Suprapubic skin (tissue), 4 donors: ENCODE measurements around the gene NBPF6. TPM values are rescaled to one million over a fixed set of nuclear protein-coding genes. Genes with fewer than 3 reads are reported as not detected.

Experiments used
- DNase-seq, 2 donors: peaks; one replicate each; pipeline ENCODE4 v3.0.0-alpha.2; 2019; ENCODE audit warnings: low spot score in 2 of 2
- H3K27ac ChIP-seq: fragments of 200-600 bp; sonication (generic); one replicate; pipeline ENCODE4 v1.5.1; 2019
- H3K27me3 ChIP-seq: fragments of 200-600 bp; sonication (generic); one replicate; pipeline ENCODE4 v1.5.1; 2019
- H3K36me3 ChIP-seq: fragments of 200-600 bp; sonication (generic); one replicate; pipeline ENCODE4 v1.5.1; 2019
- H3K4me1 ChIP-seq: fragments of 200-600 bp; sonication (generic); one replicate; pipeline ENCODE4 v1.5.1; 2019
- H3K4me3 ChIP-seq: fragments of 200-600 bp; sonication (generic); one replicate; pipeline ENCODE4 v1.5.1; 2019; ENCODE audit warnings: mild to moderate bottlenecking
- H3K9me3 ChIP-seq: fragments of 200-600 bp; sonication (generic); one replicate; pipeline ENCODE4 v1.5.1; 2019
- EP300 ChIP-seq: sonication (generic); formaldehyde crosslinking; IDR thresholded peaks from one replicate; pipeline ENCODE4 v1.6.1; 2017; ENCODE audit warnings: antibody characterized with exemption
- POLR2A ChIP-seq, 2 donors: fragments of 450-650 bp; IDR thresholded peaks; one replicate each; pipeline ENCODE4 v1.6.1; 2017; ENCODE audit warnings: antibody characterized with exemption in 2 of 2, mild to moderate bottlenecking in 2 of 2, moderate library complexity in 2 of 2
- POLR2AphosphoS5 ChIP-seq, 3 donors: sonication (generic); formaldehyde crosslinking; IDR thresholded peaks; one replicate each; pipeline ENCODE4 v1.6.1; 2017; ENCODE audit warnings: antibody characterized with exemption in 3 of 3
- WGBS: methylation state at CpG from one replicate; pipeline ENCODE4 v1.1.5; 2018; 5-methylcytosine and 5-hydroxymethylcytosine counted together
- total RNA-seq, 4 donors: library from RNA; depleted of rRNA; stranded (reverse); fragments of >200 nt; gene quantifications; one replicate each; pipeline ENCODE4 v1.1.0, GENCODE V29; 2016
- TF ChIP-seq, protein P1 (sequence below), 2 donors: fragments of 200-600 bp in 1 of 2; fragments of 450-650 bp in 1 of 2; sonication (generic) in 1 of 2; IDR thresholded peaks; one replicate each; pipeline ENCODE4 v1.5.1; 2016 to 2019; ENCODE audit warnings: antibody characterized with exemption in 2 of 2, mild to moderate bottlenecking in 1 of 2, moderate library complexity in 1 of 2

The NBPF6 gene
- total RNA-seq, 4 donors from 2014 or later, result not detected

DNA sequence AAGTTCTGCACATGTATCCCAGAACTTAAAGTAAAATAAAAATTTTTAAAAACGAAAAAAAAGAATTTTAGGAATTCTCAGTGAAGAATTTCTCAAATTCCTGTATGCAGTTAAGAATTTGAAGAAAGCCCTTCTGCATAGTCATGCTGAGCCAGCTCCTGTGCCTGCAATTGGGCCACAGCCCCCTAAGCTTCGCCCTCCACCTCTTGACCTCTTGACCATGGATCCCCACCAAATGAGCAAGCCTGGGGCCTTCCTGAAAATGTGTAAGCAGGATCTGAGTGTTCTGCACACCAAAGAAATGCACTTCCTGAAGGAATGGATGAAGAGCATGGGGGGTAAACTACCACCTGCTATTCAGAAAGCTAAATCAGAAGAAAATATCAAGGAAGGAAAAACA, 52.0 kb downstream of the NBPF6 start:
- no peak for DNase-seq
- Histone ChIP-seq H3K4me3 (no peak overlapping the region), H3K9me3 (no peaks in the 10 kb centered on the region), H3K36me3 (no peaks in the 10 kb centered on the region), H3K27me3 (no peaks in the 10 kb centered on the region), H3K27ac (no peak overlapping the region), H3K4me1 (no peaks in the 10 kb centered on the region)
- no peak for TF ChIP-seq POLR2A (IDR thresholded peaks at IDR 0.05)
- TF ChIP-seq POLR2AphosphoS5 (IDR thresholded peaks at IDR 0.05), result no peak
- TF ChIP-seq, protein P1, sequence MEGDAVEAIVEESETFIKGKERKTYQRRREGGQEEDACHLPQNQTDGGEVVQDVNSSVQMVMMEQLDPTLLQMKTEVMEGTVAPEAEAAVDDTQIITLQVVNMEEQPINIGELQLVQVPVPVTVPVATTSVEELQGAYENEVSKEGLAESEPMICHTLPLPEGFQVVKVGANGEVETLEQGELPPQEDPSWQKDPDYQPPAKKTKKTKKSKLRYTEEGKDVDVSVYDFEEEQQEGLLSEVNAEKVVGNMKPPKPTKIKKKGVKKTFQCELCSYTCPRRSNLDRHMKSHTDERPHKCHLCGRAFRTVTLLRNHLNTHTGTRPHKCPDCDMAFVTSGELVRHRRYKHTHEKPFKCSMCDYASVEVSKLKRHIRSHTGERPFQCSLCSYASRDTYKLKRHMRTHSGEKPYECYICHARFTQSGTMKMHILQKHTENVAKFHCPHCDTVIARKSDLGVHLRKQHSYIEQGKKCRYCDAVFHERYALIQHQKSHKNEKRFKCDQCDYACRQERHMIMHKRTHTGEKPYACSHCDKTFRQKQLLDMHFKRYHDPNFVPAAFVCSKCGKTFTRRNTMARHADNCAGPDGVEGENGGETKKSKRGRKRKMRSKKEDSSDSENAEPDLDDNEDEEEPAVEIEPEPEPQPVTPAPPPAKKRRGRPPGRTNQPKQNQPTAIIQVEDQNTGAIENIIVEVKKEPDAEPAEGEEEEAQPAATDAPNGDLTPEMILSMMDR (IDR thresholded peaks at IDR 0.05), result no peak
- no peak for TF ChIP-seq EP300
- 76% methylated on average over 2 of the region's 2 CpGs for WGBS

DNA sequence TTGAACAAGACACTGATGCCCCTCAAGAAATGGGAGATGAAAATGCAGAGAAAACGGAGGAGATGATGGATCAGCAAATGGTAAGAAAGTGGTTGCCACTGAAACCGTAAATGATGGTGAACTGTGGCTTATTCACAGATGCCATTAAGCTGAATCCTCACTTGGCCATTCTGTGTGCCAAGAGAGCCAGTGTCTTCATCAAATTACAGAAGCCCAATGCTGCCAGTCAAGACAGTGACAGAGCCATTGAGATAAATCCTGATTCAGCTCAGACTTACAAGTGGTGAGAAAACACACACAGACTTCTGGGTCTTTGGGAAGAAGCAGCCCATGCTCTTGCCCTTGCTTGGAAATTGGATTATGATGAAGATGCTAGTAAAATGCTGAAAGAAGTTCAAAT, 52.5 kb downstream of the NBPF6 start:
- H3K4me3 ChIP-seq, result no peak overlapping the region
- no peaks in the 10 kb centered on the region for H3K4me1 ChIP-seq
- 73% methylated on average over 2 of the region's 2 CpGs for WGBS
- H3K36me3 ChIP-seq, result no peaks in the 10 kb centered on the region
- no peaks in the 10 kb centered on the region for H3K9me3 ChIP-seq
- H3K27me3 ChIP-seq, result no peaks in the 10 kb centered on the region
- H3K27ac ChIP-seq, result no peak overlapping the region
- DNase-seq, result no peak
- no peak for TF ChIP-seq POLR2A (IDR thresholded peaks at IDR 0.05)

DNA sequence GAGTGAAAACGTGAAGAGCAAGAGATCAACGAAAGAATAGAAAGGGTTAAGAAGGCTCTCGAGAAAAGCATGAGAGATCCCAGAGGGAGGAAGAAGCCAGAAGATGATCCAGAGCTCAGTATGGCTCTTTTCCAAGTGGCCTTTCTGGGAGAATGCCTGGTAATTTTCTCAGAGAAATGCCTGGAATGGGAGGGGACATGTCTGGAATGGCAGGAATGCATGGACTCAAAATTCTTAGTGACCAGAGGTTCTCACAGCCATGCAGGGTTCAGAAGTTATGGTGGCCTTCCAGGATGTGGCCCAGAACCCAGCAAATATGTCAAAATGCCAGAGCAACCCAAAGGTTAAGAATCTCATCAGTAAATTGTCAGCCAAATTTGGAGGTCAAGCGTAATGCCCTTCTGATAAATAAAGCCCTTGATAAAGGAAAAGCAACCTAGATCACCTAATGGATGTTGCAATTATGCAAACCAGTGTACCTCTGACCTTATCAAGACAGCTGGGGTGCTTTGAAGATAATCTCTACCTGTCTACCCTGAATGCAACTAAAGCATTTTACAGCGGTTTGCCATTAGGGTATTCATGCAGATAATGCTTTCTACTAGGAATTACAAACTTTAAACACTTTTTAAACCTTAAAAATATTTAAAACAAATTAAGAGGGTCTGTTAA, 53.1 kb downstream of the NBPF6 start:
- no peak for TF ChIP-seq POLR2AphosphoS5 (IDR thresholded peaks at IDR 0.05)
- no peaks in the 10 kb centered on the region for H3K27me3 ChIP-seq
- WGBS, result 73% methylated on average over 5 of the region's 5 CpGs
- no peak overlapping the region for H3K27ac ChIP-seq
- H3K4me1 ChIP-seq, result no peaks in the 10 kb centered on the region
- H3K36me3 ChIP-seq, result no peaks in the 10 kb centered on the region
- H3K9me3 ChIP-seq, result no peaks in the 10 kb centered on the region
- no peak for DNase-seq
- H3K4me3 ChIP-seq, result no peak overlapping the region

DNA sequence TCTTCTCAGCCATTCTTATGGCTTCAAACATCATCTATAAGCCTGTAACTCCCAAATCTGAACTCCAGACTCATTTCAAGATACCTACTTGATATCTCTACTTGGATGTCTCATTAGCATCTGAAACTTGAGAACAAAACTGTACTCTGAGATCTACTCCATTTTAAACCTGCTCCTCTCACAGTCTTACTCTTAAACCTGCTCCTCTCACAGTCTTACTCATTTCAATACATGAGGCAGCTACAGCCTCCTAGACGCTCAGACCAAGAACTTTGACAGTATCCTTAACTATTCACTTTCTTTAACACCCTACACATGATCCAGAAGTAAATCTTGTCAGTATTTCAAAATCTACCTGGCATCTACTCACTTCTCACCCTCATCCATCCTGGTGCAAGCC, 54.3 kb downstream of the NBPF6 start:
- DNase-seq, result no peak
- TF ChIP-seq POLR2A (IDR thresholded peaks at IDR 0.05) (no peak), POLR2AphosphoS5 (IDR thresholded peaks at IDR 0.05) (no peak), EP300 (no peak)
- TF ChIP-seq, protein P1 (IDR thresholded peaks at IDR 0.05), result no peak
- Histone ChIP-seq H3K27ac (no peak overlapping the region), H3K4me1 (no peaks in the 10 kb centered on the region), H3K9me3 (no peaks in the 10 kb centered on the region), H3K4me3 (no peak overlapping the region), H3K27me3 (no peaks in the 10 kb centered on the region), H3K36me3 (no peaks in the 10 kb centered on the region)
- 66% methylated on average over 1 of the region's 1 CpG for WGBS

DNA sequence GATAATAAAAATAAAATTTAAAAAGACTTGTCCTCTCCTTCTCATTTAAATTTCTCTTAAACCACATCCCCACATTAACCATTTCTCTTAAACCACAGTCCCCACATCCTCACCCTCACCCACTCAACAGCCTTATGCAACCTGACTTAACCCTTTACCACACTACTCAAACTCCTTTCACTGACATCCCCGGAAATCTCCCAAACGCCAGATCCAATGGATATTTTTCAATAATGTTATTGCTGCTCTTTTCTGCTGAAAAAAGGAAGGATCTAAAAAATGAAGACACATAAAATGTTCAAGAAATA, 55.6 kb downstream of the NBPF6 start:
- DNase-seq, result no peak
- Histone ChIP-seq H3K4me3 (no peak overlapping the region), H3K4me1 (no peaks in the 10 kb centered on the region), H3K9me3 (no peaks in the 10 kb centered on the region), H3K27me3 (no peaks in the 10 kb centered on the region), H3K36me3 (no peaks in the 10 kb centered on the region), H3K27ac (no peak overlapping the region)
- TF ChIP-seq POLR2AphosphoS5 (IDR thresholded peaks at IDR 0.05) (no peak), EP300 (no peak), POLR2A (IDR thresholded peaks at IDR 0.05) (no peak)
- TF ChIP-seq, protein P1 (IDR thresholded peaks at IDR 0.05), result no peak
- 86% methylated on average over 2 of the region's 2 CpGs for WGBS

DNA sequence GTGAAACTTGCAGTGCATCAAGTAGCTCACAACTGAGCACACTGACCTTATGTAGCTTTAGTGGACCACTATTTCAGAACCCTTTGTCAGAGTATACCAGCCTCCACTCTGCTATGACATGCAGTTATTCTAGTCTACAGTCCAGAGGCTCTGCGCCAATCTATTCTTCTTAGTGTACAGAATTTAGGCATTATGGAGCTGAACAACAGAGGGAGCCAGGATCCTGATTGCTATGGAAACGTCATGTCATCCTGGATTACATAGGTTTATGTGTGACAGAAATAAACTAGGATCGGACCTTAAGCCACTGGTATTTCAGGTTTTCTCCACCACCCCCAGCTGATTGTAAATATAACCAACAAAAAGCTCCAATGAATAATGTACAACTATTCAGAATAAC, 61.6 kb downstream of the NBPF6 start:
- H3K9me3 ChIP-seq, result no peaks in the 10 kb centered on the region
- no peak overlapping the region for H3K4me3 ChIP-seq
- no peaks in the 10 kb centered on the region for H3K27me3 ChIP-seq
- no peak for DNase-seq
- no peak for TF ChIP-seq POLR2A (IDR thresholded peaks at IDR 0.05)
- no peak for TF ChIP-seq POLR2AphosphoS5 (IDR thresholded peaks at IDR 0.05)
- no peak for TF ChIP-seq EP300
- TF ChIP-seq, protein P1 (IDR thresholded peaks at IDR 0.05), result no peak
- no peaks in the 10 kb centered on the region for H3K4me1 ChIP-seq
- no peak overlapping the region for H3K27ac ChIP-seq
- no peaks in the 10 kb centered on the region for H3K36me3 ChIP-seq
- WGBS, result 40% methylated on average over 3 of the region's 3 CpGs
